B cell (primary cell): ENCODE measurements around the gene ABCD2. TPM values are rescaled to one million over a fixed set of nuclear protein-coding genes. Genes with fewer than 3 reads are reported as not detected.
A peak's percentile ranks its signal among the peaks of the same experiment; 100 is the strongest.

Source experiments
- ATAC-seq: fragments of 200-7000 bp; cut with Tn5 transposase; one replicate; pipeline ENCODE4 v1.10.0; 2021; ENCODE audit warnings: low read depth, mild to moderate bottlenecking, moderate number of reproducible peaks, moderate library complexity
- CTCF ChIA-PET: fragments of 350-600 bp; sonication (Branson Sonifier 250); formaldehyde crosslinking; loops from one replicate; lab custom pipeline; 2021; ENCODE audit warnings: antibody characterized with exemption, inconsistent platforms; lab: Charles Lee
- POLR2A ChIA-PET: fragments of 350-600 bp; sonication (Branson Sonifier 250); formaldehyde crosslinking; loops from one replicate; lab custom pipeline; 2021; ENCODE audit warnings: antibody characterized with exemption; lab: Charles Lee
- DNase-seq: peaks from one replicate; pipeline ENCODE4 v3.0.0; 2013
- H2AFZ ChIP-seq: 2 replicates; pipeline ENCODE4 v1.6.1; 2012; ENCODE audit warnings: mild to moderate bottlenecking, low read depth, low read length; ENCODE audit not compliant: insufficient read depth, poor library complexity, severe bottlenecking
- H3K27ac ChIP-seq, 2 donors: 1 replicate in 1 of 2; 2 replicates in 1 of 2; pipeline ENCODE4 v1.5.1; 2012 to 2013; ENCODE audit warnings: low read length in 2 of 2, mild to moderate bottlenecking in 2 of 2, moderate library complexity in 1 of 2
- H3K27me3 ChIP-seq, 4 experiments: fragments of 200-600 bp in 1 of 4; sonication (generic) in 1 of 4; replicated peaks in 1 of 4; 1 replicate in 2 of 4; 2 replicates in 2 of 4; pipeline versions ENCODE4 v1.6.1 to v1.7.0; 2013 to 2016; ENCODE audit warnings: low read length in 3 of 4, mild to moderate bottlenecking in 2 of 4, mixed read lengths in 1 of 4, moderate library complexity in 1 of 4; ENCODE audit not compliant: insufficient read depth in 4 of 4, control insufficient read depth in 3 of 4; ENCODE audit errors: control extremely low read depth in 1 of 4
- H3K36me3 ChIP-seq, 2 experiments: replicated peaks in 1 of 2; 1 replicate in 1 of 2; 2 replicates in 1 of 2; pipeline versions ENCODE4 v1.6.1 to v1.7.1; 2013; ENCODE audit warnings: low read length in 1 of 2; ENCODE audit not compliant: insufficient read depth in 2 of 2, control insufficient read depth in 1 of 2; ENCODE audit errors: control extremely low read depth in 1 of 2, extremely low read depth in 1 of 2
- H3K4me1 ChIP-seq, 2 donors: fragments of 200-600 bp in 1 of 2; sonication (generic) in 1 of 2; 1 replicate in 1 of 2; 2 replicates in 1 of 2; pipeline versions ENCODE4 v1.5.1 to v1.6.1; 2013 to 2017; ENCODE audit warnings: low read length in 2 of 2; ENCODE audit not compliant: control insufficient read depth in 2 of 2, insufficient read depth in 2 of 2
- H3K4me2 ChIP-seq: replicated peaks from 2 replicates; pipeline ENCODE3; 2012; ENCODE audit warnings: mild to moderate bottlenecking, low read depth, low read length; ENCODE audit not compliant: poor library complexity, severe bottlenecking
- H3K4me3 ChIP-seq, 5 experiments: fragments of 200-600 bp in 1 of 5; sonication (generic) in 1 of 5; 1 replicate in 3 of 5; 2 replicates in 2 of 5; pipeline versions ENCODE4 v1.5.1 to v1.7.0; 2011 to 2016; ENCODE audit warnings: low read length in 4 of 5, mild to moderate bottlenecking in 4 of 5, low read depth in 2 of 5, control low read depth in 1 of 5, moderate library complexity in 1 of 5; ENCODE audit not compliant: insufficient read depth in 1 of 5; ENCODE audit errors: control extremely low read depth in 1 of 5, extremely low read depth in 1 of 5
- H3K79me2 ChIP-seq: fragments of 200-600 bp; sonication (generic); one replicate; pipeline ENCODE4 v1.6.0; 2016; ENCODE audit warnings: low read length; ENCODE audit not compliant: control insufficient read depth, insufficient read depth
- H3K9ac ChIP-seq: fragments of 200-600 bp; sonication (generic); 2 replicates; pipeline ENCODE4 v1.6.1; 2017; ENCODE audit warnings: mild to moderate bottlenecking, low read length, moderate library complexity
- H3K9me3 ChIP-seq, 3 donors: one replicate each; pipeline versions ENCODE4 v1.6.1 to v1.7.1; 2013; ENCODE audit warnings: low read length in 2 of 3; ENCODE audit not compliant: control insufficient read depth in 2 of 3, insufficient read depth in 1 of 3; ENCODE audit errors: control extremely low read depth in 1 of 3
- H4K20me1 ChIP-seq: 2 replicates; pipeline ENCODE4 v1.6.0; 2012; ENCODE audit warnings: mild to moderate bottlenecking, low read length; ENCODE audit not compliant: insufficient read depth, control insufficient read depth, poor library complexity, severe bottlenecking
- H3K27ac Mint-ChIP-seq: one replicate; pipeline ENCODE4 v1.8.0; 2021; ENCODE audit warnings: mixed read lengths
- H3K27me3 Mint-ChIP-seq: one replicate; pipeline ENCODE4 v1.8.0; 2021; ENCODE audit warnings: mixed read lengths
- H3K4me1 Mint-ChIP-seq: one replicate; pipeline ENCODE4 v1.8.0; 2021; ENCODE audit warnings: mixed read lengths
- H3K4me3 Mint-ChIP-seq: one replicate; pipeline ENCODE4 v1.8.0; 2021; ENCODE audit warnings: mixed read lengths
- H3K9me3 Mint-ChIP-seq: one replicate; pipeline ENCODE4 v1.8.0; 2022; ENCODE audit warnings: mixed read lengths; ENCODE audit not compliant: insufficient read depth
- CTCF ChIP-seq: fragments of 200-600 bp; IDR thresholded peaks from one replicate; pipeline ENCODE4 v1.8.0; 2022; ENCODE audit warnings: antibody characterized with exemption, mild to moderate bottlenecking
- EZH2 ChIP-seq: IDR thresholded peaks from 2 replicates; pipeline ENCODE4 v1.6.1; 2012; ENCODE audit warnings: borderline replicate concordance, low read depth, mild to moderate bottlenecking, moderate library complexity, low read length; ENCODE audit not compliant: insufficient read depth, poor library complexity, severe bottlenecking
- WGBS: methylation state at CpG from one replicate; pipeline ENCODE4 v1.1.5; 2013; ENCODE audit warnings: missing lambda C conversion rate; ENCODE audit not compliant: insufficient coverage; 5-methylcytosine and 5-hydroxymethylcytosine counted together
- intact Hi-C: fragments of 100-400 bp; cut with micrococcal nuclease; formaldehyde crosslinking; loops from one replicate; pipeline ENCODE4 v1.10.0; 2022
- polyA plus RNA-seq: library from polyadenylated mRNA; depleted of rRNA; stranded (reverse); fragments of >200 nt; gene quantifications from 2 replicates; pipeline ENCODE4 v1.2.3, GENCODE V29; 2012
- total RNA-seq, 2 donors: library from RNA; stranded (reverse); fragments of 120-200 nt in 1 of 2; gene quantifications; 1 replicate in 1 of 2; 2 replicates in 1 of 2; pipeline versions ENCODE4 v1.2.3 to v1.2.4, GENCODE V29; 2013 to 2022

Gene ABCD2
- total and polyA plus RNA-seq, 2 donors (not counting 1 experiment from before 2014, with no cell fraction given): 0.43 to 1.5 TPM

GRCh38 chr12:39628836-39629235 lies 9.2 kb upstream of the ABCD2 start:
- no peaks in the 10 kb centered on the region for H3K36me3 ChIP-seq
- H3K4me2 ChIP-seq: peak overlapping the region; percentile 46
- peak; percentile 41 for ATAC-seq
- Mint-ChIP-seq H3K9me3 (no peaks in the 10 kb centered on the region), H3K4me1 (peaks cover 17% of the 10 kb centered on the region), H3K27me3 (no peaks in the 10 kb centered on the region), H3K27ac (no peak overlapping the region), H3K4me3 (peak overlapping the region; percentile 46)
- ChIA-PET CTCF (interaction anchor here (0.9 kb wide), 1 partner anchor 10 kb away, joined by 3 read pairs; no protein-coding TSS in a partner anchor), POLR2A (no interaction called here)
- H3K27ac ChIP-seq: no peak overlapping the region
- no peaks in the 10 kb centered on the region for H3K27me3 ChIP-seq
- intact Hi-C loops: loop anchor here (1.0 kb wide), 1 partner anchor 9 kb away; no protein-coding TSS in a partner anchor
- 0% methylated on average over 1 of the region's 1 CpG for WGBS
- H3K4me3 ChIP-seq: peak overlapping the region in 1 of 5 experiments; percentile 5
- TF ChIP-seq EZH2: no peak
- TF ChIP-seq CTCF: no peak
- peak overlapping the region; percentile 2 for H3K9ac ChIP-seq
- H4K20me1 ChIP-seq: no peaks in the 10 kb centered on the region
- peak; percentile 16 for DNase-seq
- H3K9me3 ChIP-seq: no peaks in the 10 kb centered on the region
- H2AFZ ChIP-seq: peak overlapping the region; percentile 47
- H3K4me1 ChIP-seq: peaks cover 3 to 8% of the 10 kb centered on the region in 2 donors
- no peaks in the 10 kb centered on the region for H3K79me2 ChIP-seq

- 100% methylated on average over 1 of the region's 1 CpG for WGBS
- Histone ChIP-seq H3K4me1 (peaks cover 3 to 8% of the 10 kb centered on the region in 2 donors), H3K27me3 (no peaks in the 10 kb centered on the region), H3K9me3 (no peaks in the 10 kb centered on the region), H3K4me2 (no peak overlapping the region), H3K9ac (no peak overlapping the region), H3K4me3 (no peak overlapping the region), H3K79me2 (no peaks in the 10 kb centered on the region), H3K27ac (no peak overlapping the region), H3K36me3 (no peaks in the 10 kb centered on the region), H4K20me1 (no peaks in the 10 kb centered on the region), H2AFZ (peak overlapping the region; percentile 47)
- ATAC-seq: no peak
- H3K4me1 Mint-ChIP-seq: peaks cover 17% of the 10 kb centered on the region
- no peaks in the 10 kb centered on the region for H3K9me3 Mint-ChIP-seq
- intact Hi-C loops: no loop called here
- ChIA-PET POLR2A (no interaction called here), CTCF (interaction anchor here (0.9 kb wide), 1 partner anchor 11 kb away, joined by 3 read pairs; no protein-coding TSS in a partner anchor)
- H3K27me3 Mint-ChIP-seq: no peaks in the 10 kb centered on the region
- no peak for TF ChIP-seq EZH2
- no peak for TF ChIP-seq CTCF
- no peak for DNase-seq
- H3K4me3 Mint-ChIP-seq: no peak overlapping the region
- H3K27ac Mint-ChIP-seq: no peak overlapping the region
Observed at GRCh38 chr12:39627914-39628313, 8.3 kb upstream of the ABCD2 start.
